Peyer's patch (tissue), 4 donors: ENCODE data around the gene CREB3L2. TPM values are rescaled to one million over a fixed set of nuclear protein-coding genes. Genes with fewer than 3 reads are reported as not detected.
"Not testable (repeated sequence)": the region's sequence is repeated elsewhere in the genome, so short reads cannot be mapped to it uniquely, and the experiment has no call there.

Experiments used
- DNase-seq, 3 donors: peaks; one replicate each; pipeline ENCODE4 v3.0.0-alpha.2; 2017 to 2019
- H3K27ac ChIP-seq, 4 donors: fragments of 200-600 bp; sonication (generic); one replicate each; pipeline ENCODE4 v1.5.1; 2016 to 2019
- H3K27me3 ChIP-seq, 2 donors: fragments of 200-600 bp; sonication (generic); one replicate each; pipeline ENCODE4 v1.5.1; 2019
- H3K36me3 ChIP-seq, 3 donors: fragments of 200-600 bp; sonication (generic); one replicate each; pipeline ENCODE4 v1.5.1; 2016 to 2019
- H3K4me1 ChIP-seq, 4 donors: fragments of 200-600 bp; sonication (generic); one replicate each; pipeline ENCODE4 v1.5.1; 2016 to 2019
- H3K4me3 ChIP-seq, 4 donors: fragments of 200-600 bp; sonication (generic); 1 replicate in 3 of 4; 2 replicates in 1 of 4; pipeline ENCODE4 v1.5.1; 2016 to 2019; ENCODE audit warnings: mild to moderate bottlenecking in 1 of 4
- H3K9me3 ChIP-seq, 4 donors: fragments of 200-600 bp; sonication (generic); one replicate each; pipeline ENCODE4 v1.5.1; 2016 to 2019; ENCODE audit warnings: mild to moderate bottlenecking in 1 of 4
- POLR2A ChIP-seq, 2 donors: fragments of 450-650 bp; IDR thresholded peaks; one replicate each; pipeline ENCODE4 v1.5.1; 2017; ENCODE audit warnings: antibody characterized with exemption in 2 of 2, mild to moderate bottlenecking in 2 of 2, moderate library complexity in 2 of 2
- total RNA-seq, 4 donors: library from RNA; depleted of rRNA; stranded (reverse); fragments of >200 nt; gene quantifications; one replicate each; pipeline ENCODE4 v1.1.0, GENCODE V29; 2016
- TF ChIP-seq, protein P1 (sequence below), 6 experiments: fragments of 450-650 bp in 4 of 6; fragments of 200-600 bp in 2 of 6; sonication (generic) in 1 of 6; IDR thresholded peaks; one replicate each; pipeline ENCODE4 v1.5.1; 2017 to 2019; ENCODE audit warnings: antibody characterized with exemption in 6 of 6, mild to moderate bottlenecking in 3 of 6, moderate library complexity in 1 of 6

The CREB3L2 gene
- total RNA-seq, 4 donors from 2014 or later: 20.6 to 42.7 (median 33.6) TPM

DNA sequence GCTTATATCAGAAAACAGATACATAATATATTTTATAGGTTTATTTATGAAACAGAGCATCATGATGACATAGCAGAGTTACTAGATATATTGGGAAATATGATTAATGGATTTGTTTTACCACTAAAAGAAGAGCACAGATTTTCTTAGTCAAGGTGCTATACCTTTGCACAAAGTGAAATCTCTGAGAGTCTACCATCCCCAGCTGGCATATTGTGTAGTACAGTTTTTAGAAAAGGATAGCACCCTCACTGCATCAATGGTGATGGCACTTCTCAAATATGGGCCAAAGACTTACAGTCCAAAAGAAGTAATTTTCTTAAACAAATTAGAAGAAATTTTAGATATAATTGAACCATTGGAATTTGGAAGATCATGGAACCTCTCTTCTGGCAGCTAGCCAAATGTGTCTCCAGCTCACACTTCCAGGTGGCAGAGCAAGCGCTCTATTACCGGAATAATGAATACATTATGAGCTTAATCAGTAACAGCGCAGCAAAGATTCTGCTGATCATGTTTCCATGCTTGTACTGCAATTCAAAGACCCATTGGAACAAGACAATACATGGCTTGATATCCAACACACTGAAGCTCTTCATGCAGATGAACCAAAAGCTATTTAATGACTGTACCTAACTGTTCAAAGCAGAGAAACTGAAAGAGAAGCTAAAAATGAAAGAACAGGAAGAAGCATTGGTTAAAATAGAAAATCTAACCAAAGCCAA is 21.9 kb upstream of the CREB3L2 start:
- no peaks in the 10 kb centered on the region for H3K27me3 ChIP-seq
- TF ChIP-seq POLR2A (IDR thresholded peaks at IDR 0.05): no peak
- TF ChIP-seq, protein P1, sequence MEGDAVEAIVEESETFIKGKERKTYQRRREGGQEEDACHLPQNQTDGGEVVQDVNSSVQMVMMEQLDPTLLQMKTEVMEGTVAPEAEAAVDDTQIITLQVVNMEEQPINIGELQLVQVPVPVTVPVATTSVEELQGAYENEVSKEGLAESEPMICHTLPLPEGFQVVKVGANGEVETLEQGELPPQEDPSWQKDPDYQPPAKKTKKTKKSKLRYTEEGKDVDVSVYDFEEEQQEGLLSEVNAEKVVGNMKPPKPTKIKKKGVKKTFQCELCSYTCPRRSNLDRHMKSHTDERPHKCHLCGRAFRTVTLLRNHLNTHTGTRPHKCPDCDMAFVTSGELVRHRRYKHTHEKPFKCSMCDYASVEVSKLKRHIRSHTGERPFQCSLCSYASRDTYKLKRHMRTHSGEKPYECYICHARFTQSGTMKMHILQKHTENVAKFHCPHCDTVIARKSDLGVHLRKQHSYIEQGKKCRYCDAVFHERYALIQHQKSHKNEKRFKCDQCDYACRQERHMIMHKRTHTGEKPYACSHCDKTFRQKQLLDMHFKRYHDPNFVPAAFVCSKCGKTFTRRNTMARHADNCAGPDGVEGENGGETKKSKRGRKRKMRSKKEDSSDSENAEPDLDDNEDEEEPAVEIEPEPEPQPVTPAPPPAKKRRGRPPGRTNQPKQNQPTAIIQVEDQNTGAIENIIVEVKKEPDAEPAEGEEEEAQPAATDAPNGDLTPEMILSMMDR (IDR thresholded peaks at IDR 0.05): no peak
- no peak overlapping the region for H3K27ac ChIP-seq
- no peak for DNase-seq
- H3K9me3 ChIP-seq: no peaks in the 10 kb centered on the region
- H3K4me1 ChIP-seq: no peaks in the 10 kb centered on the region
- no peaks in the 10 kb centered on the region for H3K36me3 ChIP-seq
- H3K4me3 ChIP-seq: no peak overlapping the region

DNA sequence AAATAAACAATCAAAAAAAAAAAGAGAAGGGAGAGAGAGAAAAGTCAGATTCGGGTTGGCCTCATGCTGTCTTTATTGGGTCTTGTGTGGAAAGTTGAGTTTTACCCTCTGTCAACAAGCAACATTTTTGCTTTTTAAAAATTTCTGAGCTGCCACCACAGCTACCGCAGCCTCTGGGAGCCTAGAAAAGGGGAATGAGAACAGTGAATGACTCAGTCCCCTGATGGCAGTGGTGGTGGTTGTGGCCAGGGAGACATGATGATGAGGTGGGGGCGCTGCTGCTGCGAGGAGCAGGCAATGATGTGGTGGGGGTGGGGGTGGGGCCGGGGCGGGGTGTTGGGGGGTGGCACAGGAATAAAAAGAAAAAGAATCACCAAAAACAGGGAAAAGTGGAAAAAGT is 20.0 kb upstream of the CREB3L2 start:
- no peak for DNase-seq
- Histone ChIP-seq H3K36me3 (no peaks in the 10 kb centered on the region), H3K4me3 (no peak overlapping the region), H3K9me3 (no peaks in the 10 kb centered on the region), H3K27me3 (no peaks in the 10 kb centered on the region), H3K27ac (no peak overlapping the region), H3K4me1 (no peaks in the 10 kb centered on the region)
- TF ChIP-seq POLR2A (IDR thresholded peaks at IDR 0.05): no peak
- TF ChIP-seq, protein P1 (IDR thresholded peaks at IDR 0.05): no peak

DNA sequence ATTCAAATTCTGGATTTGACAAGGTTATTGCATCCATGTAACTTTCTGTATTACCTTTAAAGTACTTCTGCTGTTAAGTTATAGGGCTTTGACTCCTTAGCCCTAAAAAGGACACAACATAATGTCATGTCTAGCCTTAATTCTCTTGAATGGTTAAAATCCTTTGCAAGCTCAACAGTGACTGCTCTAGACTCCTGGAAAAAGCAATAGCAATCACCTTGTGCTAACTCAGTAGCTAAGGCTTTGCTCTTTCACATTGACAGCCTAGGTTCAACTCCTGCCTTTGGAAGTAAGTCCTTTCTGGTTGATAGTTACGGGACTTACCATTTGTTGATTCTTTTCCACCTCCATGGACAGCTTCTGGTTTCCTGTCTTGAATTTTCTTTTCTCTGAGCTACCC is 16.1 kb upstream of the CREB3L2 start:
- Histone ChIP-seq H3K9me3 (no peaks in the 10 kb centered on the region), H3K27ac (no peak overlapping the region), H3K27me3 (no peaks in the 10 kb centered on the region), H3K4me1 (no peaks in the 10 kb centered on the region), H3K36me3 (no peaks in the 10 kb centered on the region), H3K4me3 (no peak overlapping the region)
- DNase-seq: no peak
- TF ChIP-seq, protein P1 (IDR thresholded peaks at IDR 0.05): no peak
- no peak for TF ChIP-seq POLR2A (IDR thresholded peaks at IDR 0.05)

DNA sequence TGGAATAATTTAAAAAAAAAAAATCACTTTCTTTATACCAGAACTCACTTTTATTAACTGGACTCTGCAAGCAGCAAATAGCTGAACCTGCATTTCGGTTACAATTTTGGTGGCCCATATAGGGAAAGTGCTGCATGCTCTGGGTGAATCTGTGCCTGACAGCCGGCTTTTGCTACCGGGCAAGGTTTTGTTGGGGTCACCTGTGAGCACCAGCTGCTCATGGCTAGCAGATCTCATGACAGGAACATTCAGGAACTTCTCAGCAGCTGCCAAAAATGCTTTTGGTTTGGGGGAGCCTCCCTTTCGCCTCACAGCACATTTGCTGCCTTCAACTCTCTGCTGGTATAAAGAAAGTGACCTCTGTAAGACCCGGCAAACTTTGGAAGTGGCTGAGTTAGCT is 13.2 kb upstream of the CREB3L2 start:
- no peak for TF ChIP-seq POLR2A (IDR thresholded peaks at IDR 0.05)
- TF ChIP-seq, protein P1 (IDR thresholded peaks at IDR 0.05): no peak
- no peak overlapping the region for H3K27ac ChIP-seq
- no peak for DNase-seq
- H3K36me3 ChIP-seq: no peaks in the 10 kb centered on the region
- no peak overlapping the region for H3K4me3 ChIP-seq
- no peaks in the 10 kb centered on the region for H3K9me3 ChIP-seq
- H3K27me3 ChIP-seq: no peaks in the 10 kb centered on the region
- no peaks in the 10 kb centered on the region for H3K4me1 ChIP-seq

DNA sequence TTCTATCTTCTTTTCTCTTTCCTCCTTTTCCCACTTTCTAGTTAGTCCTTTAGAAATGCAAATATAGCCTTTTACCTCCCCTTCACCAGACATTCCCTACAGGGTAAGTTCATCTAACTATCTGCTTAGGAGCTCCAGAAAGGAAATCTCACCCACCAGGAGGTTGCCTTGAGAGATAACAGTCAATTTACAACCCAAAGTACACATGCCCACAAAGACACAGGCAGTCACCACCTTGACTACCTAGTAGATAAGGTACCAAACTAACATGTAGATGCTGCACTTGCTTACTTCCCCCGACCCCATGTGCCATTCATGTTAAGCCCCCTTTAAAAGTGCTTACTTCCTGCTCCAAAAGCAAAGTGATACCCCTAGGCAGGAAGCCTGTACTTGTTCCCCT is 12.8 kb upstream of the CREB3L2 start:
- Histone ChIP-seq H3K9me3 (no peaks in the 10 kb centered on the region), H3K36me3 (no peaks in the 10 kb centered on the region), H3K27me3 (no peaks in the 10 kb centered on the region), H3K27ac (no peak overlapping the region), H3K4me3 (no peak overlapping the region), H3K4me1 (no peaks in the 10 kb centered on the region)
- DNase-seq: no peak
- TF ChIP-seq POLR2A (IDR thresholded peaks at IDR 0.05): no peak
- TF ChIP-seq, protein P1 (IDR thresholded peaks at IDR 0.05): no peak

DNA sequence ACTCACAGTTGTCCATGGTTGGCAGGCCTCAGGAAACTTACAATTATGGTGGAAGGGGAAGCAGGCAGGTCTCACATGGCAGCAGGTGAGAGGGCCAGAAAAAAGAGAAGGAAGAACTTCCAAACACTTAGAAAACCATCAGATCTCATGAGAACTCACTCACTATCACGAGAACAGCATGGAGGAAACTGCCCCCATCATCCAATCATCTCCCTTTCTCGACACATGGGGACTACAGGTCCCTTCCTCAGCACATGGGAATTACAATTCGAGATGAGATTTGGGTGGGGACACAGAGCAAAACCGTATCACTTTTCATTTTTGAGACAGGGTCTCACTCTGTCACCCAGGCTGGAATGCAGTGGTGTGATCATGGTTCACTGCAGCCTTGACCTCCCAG is 12.3 kb upstream of the CREB3L2 start:
- H3K4me3 ChIP-seq, DNase-seq, H3K4me1 ChIP-seq, H3K9me3 ChIP-seq, H3K27ac ChIP-seq, H3K27me3 ChIP-seq, H3K36me3 ChIP-seq: not testable (repeated sequence)
